ENCODE measurements around the gene GREM2. TPM values are rescaled to one million over a fixed set of nuclear protein-coding genes. Genes with fewer than 3 reads are reported as not detected.

The GREM2 gene
- total RNA-seq, 1 experiment from 2014 or later, result not detected

GRCh38 chr1:240652549-240652948 lies 40.6 kb upstream of the GREM2 start:
- Histone ChIP-seq H3K27ac (ENCODE audit: low read length) (no peak overlapping the region), H3K4me3 (ENCODE audit: low read depth in 2 of 2, low read length in 2 of 2) (no peak overlapping the region), H3K4me1 (ENCODE audit: control insufficient read depth, insufficient read depth, low read length) (no peaks in the 10 kb centered on the region), H3K9me3 (ENCODE audit: control insufficient read depth, insufficient read depth, low read depth, low read length) (no peaks in the 10 kb centered on the region), H3K36me3 (ENCODE audit: control insufficient read depth, insufficient read depth, low read length) (no peaks in the 10 kb centered on the region), H3K27me3 (ENCODE audit: control insufficient read depth, insufficient read depth, low read length) (no peaks in the 10 kb centered on the region)
- no peak for DNase-seq (ENCODE audit: low read depth, low spot score)
- ChIA-PET CTCF (no interaction called here), POLR2A (no interaction called here)
- no TSS peak for BruUV-seq (replicated peaks)
- no peak for TF ChIP-seq POLR2AphosphoS5 (IDR thresholded peaks at IDR 0.05; ENCODE audit: low read depth, low read length)
- no peak for TF ChIP-seq TCF7L2 (IDR thresholded peaks at IDR 0.05; ENCODE audit: low read depth, low read length)
- no peak for TF ChIP-seq SIN3A (IDR thresholded peaks at IDR 0.05; ENCODE audit: borderline replicate concordance, insufficient read depth, low read depth, low read length)
- TF ChIP-seq, protein P1, sequence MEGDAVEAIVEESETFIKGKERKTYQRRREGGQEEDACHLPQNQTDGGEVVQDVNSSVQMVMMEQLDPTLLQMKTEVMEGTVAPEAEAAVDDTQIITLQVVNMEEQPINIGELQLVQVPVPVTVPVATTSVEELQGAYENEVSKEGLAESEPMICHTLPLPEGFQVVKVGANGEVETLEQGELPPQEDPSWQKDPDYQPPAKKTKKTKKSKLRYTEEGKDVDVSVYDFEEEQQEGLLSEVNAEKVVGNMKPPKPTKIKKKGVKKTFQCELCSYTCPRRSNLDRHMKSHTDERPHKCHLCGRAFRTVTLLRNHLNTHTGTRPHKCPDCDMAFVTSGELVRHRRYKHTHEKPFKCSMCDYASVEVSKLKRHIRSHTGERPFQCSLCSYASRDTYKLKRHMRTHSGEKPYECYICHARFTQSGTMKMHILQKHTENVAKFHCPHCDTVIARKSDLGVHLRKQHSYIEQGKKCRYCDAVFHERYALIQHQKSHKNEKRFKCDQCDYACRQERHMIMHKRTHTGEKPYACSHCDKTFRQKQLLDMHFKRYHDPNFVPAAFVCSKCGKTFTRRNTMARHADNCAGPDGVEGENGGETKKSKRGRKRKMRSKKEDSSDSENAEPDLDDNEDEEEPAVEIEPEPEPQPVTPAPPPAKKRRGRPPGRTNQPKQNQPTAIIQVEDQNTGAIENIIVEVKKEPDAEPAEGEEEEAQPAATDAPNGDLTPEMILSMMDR (IDR thresholded peaks at IDR 0.05), result no peak
- intact Hi-C loops (cut with micrococcal nuclease; ENCODE audit: unreplicated experiment) (no loop called here), in situ Hi-C loops (cut with HindIII; ENCODE audit: low pct_unique_long_range_greater_than_20kb, low sequenced_read_pairs) (no loop called here)
- ATAC-seq, result no peak

DNA sequence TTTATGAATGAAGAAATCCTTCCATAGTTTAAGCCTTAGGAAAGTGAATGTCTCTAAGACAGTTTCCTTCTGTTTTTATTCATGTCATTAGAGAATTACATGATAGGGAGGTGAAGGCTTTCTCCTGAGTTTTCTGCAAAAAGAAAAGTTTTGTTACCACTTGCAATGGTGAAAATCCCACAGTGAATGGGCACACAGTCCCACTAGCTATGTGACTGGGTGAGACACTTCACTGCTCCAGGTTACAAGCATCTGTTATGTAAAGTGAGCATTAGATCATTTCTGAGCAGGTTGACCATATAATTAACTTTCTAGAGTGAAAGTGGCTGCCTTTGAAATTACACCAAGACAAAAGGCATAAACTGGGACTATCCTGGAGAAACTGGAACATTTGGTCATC lies 38.9 kb upstream of the GREM2 start:
- in situ Hi-C loops (cut with HindIII; ENCODE audit: low pct_unique_long_range_greater_than_20kb, low sequenced_read_pairs) (no loop called here), intact Hi-C loops (cut with micrococcal nuclease; ENCODE audit: unreplicated experiment) (no loop called here)
- H3K9me3 ChIP-seq (ENCODE audit: control insufficient read depth, insufficient read depth, low read depth, low read length), result no peaks in the 10 kb centered on the region
- ATAC-seq (no peak), DNase-seq (ENCODE audit: low read depth, low spot score) (no peak)
- POLR2A ChIA-PET, result no interaction called here
- H3K36me3 ChIP-seq (ENCODE audit: control insufficient read depth, insufficient read depth, low read length), result no peaks in the 10 kb centered on the region
- H3K27me3 ChIP-seq (ENCODE audit: control insufficient read depth, insufficient read depth, low read length), result no peaks in the 10 kb centered on the region
- TF ChIP-seq REST (IDR thresholded peaks at IDR 0.05; ENCODE audit: insufficient read depth in 1 of 2, low read depth in 2 of 2, low read length in 1 of 2) (no peak), TCF7L2 (IDR thresholded peaks at IDR 0.05; ENCODE audit: low read depth, low read length) (no peak), SIN3A (IDR thresholded peaks at IDR 0.05; ENCODE audit: borderline replicate concordance, insufficient read depth, low read depth, low read length) (no peak), POLR2AphosphoS5 (IDR thresholded peaks at IDR 0.05; ENCODE audit: low read depth, low read length) (no peak)
- TF ChIP-seq, protein P1 (IDR thresholded peaks at IDR 0.05), result no peak
- H3K4me1 ChIP-seq (ENCODE audit: control insufficient read depth, insufficient read depth, low read length), result no peaks in the 10 kb centered on the region
- CTCF ChIA-PET, result interaction anchor here (0.7 kb wide), 1 partner anchor 574 kb away, joined by 3 read pairs; no protein-coding TSS in a partner anchor
- no peak overlapping the region for H3K4me3 ChIP-seq (ENCODE audit: low read depth in 2 of 2, low read length in 2 of 2)
- no peak overlapping the region for H3K27ac ChIP-seq (ENCODE audit: low read length)
- BruUV-seq (replicated peaks), result no TSS peak
